Mesendoderm (in vitro differentiated cells): ENCODE results near the gene TGFBI.

Source experiments
- DNase-seq: peaks from one replicate; pipeline ENCODE4 v3.0.0; 2013
- H2AK5ac ChIP-seq: 2 replicates; pipeline ENCODE4 v1.6.1; 2013; ENCODE audit warnings: low read length, inconsistent platforms
- H2BK120ac ChIP-seq: 2 replicates; pipeline ENCODE4 v1.6.1; 2013; ENCODE audit warnings: low read depth, mild to moderate bottlenecking, low read length, moderate library complexity, mixed read lengths
- H2BK15ac ChIP-seq: replicated peaks from 2 replicates; pipeline ENCODE4 v1.6.1; 2013; ENCODE audit warnings: low read depth, mild to moderate bottlenecking, moderate library complexity
- H2BK5ac ChIP-seq: 2 replicates; pipeline ENCODE4 v1.6.1; 2013; ENCODE audit warnings: low read length, inconsistent platforms
- H3K18ac ChIP-seq: 2 replicates; pipeline ENCODE4 v1.6.1; 2013; ENCODE audit warnings: mild to moderate bottlenecking, low read length, mixed read lengths
- H3K23ac ChIP-seq: one replicate; pipeline ENCODE4 v1.6.1; 2013; ENCODE audit warnings: low read length
- H3K27ac ChIP-seq: 2 replicates; pipeline ENCODE4 v1.5.1; 2013; ENCODE audit warnings: low read depth, mild to moderate bottlenecking, inconsistent platforms, low read length, moderate library complexity
- H3K27me3 ChIP-seq: 2 replicates; pipeline ENCODE4 v1.6.1; 2013; ENCODE audit warnings: low read length, control low read depth, mild to moderate bottlenecking, inconsistent platforms; ENCODE audit not compliant: insufficient read depth, poor library complexity
- H3K36me3 ChIP-seq: 2 replicates; pipeline ENCODE4 v1.6.1; 2013; ENCODE audit warnings: low read length, inconsistent platforms; ENCODE audit not compliant: control insufficient read depth, insufficient read depth
- H3K4ac ChIP-seq: one replicate; pipeline ENCODE4 v1.6.1; 2013; ENCODE audit warnings: low read depth, mild to moderate bottlenecking, low read length, moderate library complexity
- H3K4me1 ChIP-seq: 2 replicates; pipeline ENCODE4 v1.6.1; 2013; ENCODE audit warnings: low read depth, low read length, inconsistent platforms; ENCODE audit not compliant: control insufficient read depth
- H3K4me2 ChIP-seq: 2 replicates; pipeline ENCODE4 v1.6.1; 2013; ENCODE audit warnings: low read length
- H3K4me3 ChIP-seq: 2 replicates; pipeline ENCODE4 v1.5.1; 2013; ENCODE audit warnings: mild to moderate bottlenecking, low read length
- H3K56ac ChIP-seq: one replicate; pipeline ENCODE4 v1.6.1; 2013; ENCODE audit warnings: low read length
- H3K79me1 ChIP-seq: 2 replicates; pipeline ENCODE4 v1.6.1; 2013; ENCODE audit warnings: low read length, inconsistent platforms
- H3K79me2 ChIP-seq: 2 replicates; pipeline ENCODE4 v1.6.1; 2013; ENCODE audit warnings: mild to moderate bottlenecking, low read length; ENCODE audit not compliant: control insufficient read depth, insufficient read depth
- H3K9ac ChIP-seq: 2 replicates; pipeline ENCODE4 v1.6.1; 2013; ENCODE audit warnings: low read length, inconsistent platforms
- H4K5ac ChIP-seq: one replicate; pipeline ENCODE4 v1.6.1; 2013; ENCODE audit warnings: low read length
- H4K8ac ChIP-seq: one replicate; pipeline ENCODE4 v1.6.1; 2013; ENCODE audit warnings: low read depth, mild to moderate bottlenecking, control low read depth, low read length, moderate library complexity
- WGBS: extraction: QIAGEN DNeasy Blood & Tissue Kit; methylation state at CpG from one replicate; pipeline ENCODE4 v1.1.7; 2013; ENCODE audit warnings: low lambda C conversion rate, missing lambda C conversion rate; ENCODE audit not compliant: insufficient coverage; ENCODE audit errors: extremely low coverage; 5-methylcytosine and 5-hydroxymethylcytosine counted together

TGFBI gene

DNA sequence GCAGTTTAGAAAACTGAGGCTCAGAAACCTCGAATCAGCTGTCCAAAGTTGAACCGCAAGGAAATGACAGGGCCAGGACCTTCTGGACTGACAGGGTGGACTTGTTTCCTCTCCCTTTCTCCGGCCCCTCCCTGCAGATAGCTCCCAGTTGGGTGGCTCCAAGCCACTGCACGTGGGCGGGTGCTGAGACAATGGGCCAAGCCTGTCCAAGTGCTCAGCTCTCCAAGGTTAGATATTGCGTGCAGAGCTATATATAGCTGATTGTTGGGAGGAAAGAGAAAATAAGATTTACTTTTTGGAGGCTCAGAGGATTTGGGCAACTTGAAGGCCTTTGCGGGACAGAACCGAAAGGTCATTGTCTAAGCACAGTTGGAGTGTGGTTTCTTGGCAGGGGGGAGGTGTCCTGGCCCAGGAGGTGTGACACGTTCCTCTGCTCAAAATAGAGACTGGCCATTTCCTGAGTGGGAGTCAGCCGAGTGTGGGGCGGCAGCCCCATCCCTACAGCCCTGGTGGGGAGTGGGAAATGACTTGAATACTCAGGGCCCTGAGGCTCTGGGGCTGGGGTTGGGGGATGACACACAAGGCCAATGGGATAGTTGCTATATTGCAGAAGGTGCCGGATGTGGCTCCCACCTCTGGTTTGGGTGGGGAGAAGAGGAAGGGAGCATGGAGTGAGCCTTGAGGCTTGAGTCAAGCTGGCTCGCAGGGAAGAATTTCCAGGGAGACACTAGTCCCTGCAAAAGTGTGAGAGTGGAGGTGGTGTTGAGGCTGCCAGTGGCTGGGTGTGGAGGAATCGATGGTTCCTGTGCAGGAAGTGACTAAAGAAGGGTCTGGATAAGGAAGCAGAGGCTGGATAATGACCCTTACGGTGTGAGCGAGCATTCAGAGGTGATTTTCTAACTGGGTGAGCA is 59.4 kb downstream of the TGFBI start:
- H3K79me2 ChIP-seq, result no peaks in the 10 kb centered on the region
- no peak overlapping the region for H2AK5ac ChIP-seq
- no peaks in the 10 kb centered on the region for H3K27me3 ChIP-seq
- H3K9ac ChIP-seq, result no peak overlapping the region
- no peak overlapping the region for H2BK5ac ChIP-seq
- H3K4me3 ChIP-seq, result no peak overlapping the region
- no peaks in the 10 kb centered on the region for H3K4me1 ChIP-seq
- no peak for DNase-seq
- H2BK120ac ChIP-seq, result no peak overlapping the region
- no peak overlapping the region for H4K8ac ChIP-seq
- H2BK15ac ChIP-seq, result no peak overlapping the region
- no peaks in the 10 kb centered on the region for H3K79me1 ChIP-seq
- H4K5ac ChIP-seq, result no peak overlapping the region
- no peak overlapping the region for H3K18ac ChIP-seq
- H3K36me3 ChIP-seq, result no peaks in the 10 kb centered on the region
- no peak overlapping the region for H3K4me2 ChIP-seq
- WGBS, result no CpG with 5 or more reads among the region's 16 CpGs
- no peak overlapping the region for H3K56ac ChIP-seq
- H3K4ac ChIP-seq, result no peak overlapping the region
- no peak overlapping the region for H3K23ac ChIP-seq
- H3K27ac ChIP-seq, result no peak overlapping the region

- Histone ChIP-seq H4K8ac (no peak overlapping the region), H3K23ac (no peak overlapping the region), H3K79me2 (no peaks in the 10 kb centered on the region), H2AK5ac (no peak overlapping the region), H2BK120ac (no peak overlapping the region), H3K56ac (no peak overlapping the region), H2BK15ac (no peak overlapping the region), H3K79me1 (no peaks in the 10 kb centered on the region), H3K4ac (no peak overlapping the region), H3K27ac (no peak overlapping the region), H3K36me3 (no peaks in the 10 kb centered on the region), H3K9ac (no peak overlapping the region), H3K27me3 (no peaks in the 10 kb centered on the region), H3K4me1 (no peaks in the 10 kb centered on the region), H3K4me3 (no peak overlapping the region), H3K4me2 (no peak overlapping the region), H4K5ac (no peak overlapping the region), H2BK5ac (no peak overlapping the region), H3K18ac (no peak overlapping the region)
- DNase-seq, result no peak
- WGBS, result no CpG with 5 or more reads among the region's 7 CpGs
These were observed 61.0 kb downstream of the TGFBI start for GRCh38 chr5:136089791-136090190.

GRCh38 chr5:136090319-136090718 is 61.5 kb downstream of the TGFBI start:
- no peak for DNase-seq
- Histone ChIP-seq H3K4me1 (no peaks in the 10 kb centered on the region), H3K18ac (no peak overlapping the region), H3K79me2 (no peaks in the 10 kb centered on the region), H2AK5ac (no peak overlapping the region), H3K79me1 (no peaks in the 10 kb centered on the region), H2BK15ac (no peak overlapping the region), H2BK5ac (no peak overlapping the region), H4K8ac (no peak overlapping the region), H3K36me3 (no peaks in the 10 kb centered on the region), H3K4me2 (no peak overlapping the region), H3K27ac (no peak overlapping the region), H4K5ac (no peak overlapping the region), H3K23ac (no peak overlapping the region), H3K4ac (no peak overlapping the region), H3K9ac (no peak overlapping the region), H3K4me3 (no peak overlapping the region), H3K56ac (no peak overlapping the region), H2BK120ac (no peak overlapping the region), H3K27me3 (no peaks in the 10 kb centered on the region)
- no CpG with 5 or more reads among the region's 4 CpGs for WGBS

DNA sequence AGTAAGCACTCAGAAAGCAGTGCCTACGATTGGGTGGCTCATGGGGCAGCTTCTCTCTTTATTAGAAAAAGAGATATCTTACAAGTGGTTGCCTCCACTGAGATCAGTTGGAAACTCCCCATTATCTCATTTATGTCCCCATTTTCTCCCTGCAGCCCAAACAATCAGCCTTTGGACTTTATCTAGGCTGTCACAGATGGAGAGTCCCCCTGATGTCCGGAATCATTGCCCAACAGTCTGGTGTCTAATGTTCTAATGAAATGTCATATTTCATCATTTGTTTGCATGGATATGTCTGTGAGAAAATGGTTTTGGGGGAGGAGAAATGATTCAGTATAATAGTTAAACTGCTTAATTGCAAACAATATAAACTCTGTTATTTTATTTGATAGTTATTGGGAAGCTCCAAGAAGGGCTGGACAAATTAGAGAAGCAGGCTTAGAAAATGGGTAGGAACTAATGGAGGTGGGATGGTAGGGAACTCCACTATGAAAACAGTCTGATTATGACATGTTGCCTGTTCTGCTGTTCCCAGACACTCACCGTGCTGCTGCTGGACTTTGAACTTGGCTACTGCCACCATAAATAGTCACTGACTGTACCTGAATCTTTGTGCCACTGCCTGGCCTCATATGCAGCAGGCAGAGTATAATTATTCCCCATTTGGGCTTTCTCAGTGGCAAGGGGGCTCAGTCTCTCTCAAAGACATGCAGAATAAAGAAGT is 65.6 kb downstream of the TGFBI start:
- H3K27me3 ChIP-seq, result no peaks in the 10 kb centered on the region
- H3K4me1 ChIP-seq, result peaks cover 5% of the 10 kb centered on the region
- no peak overlapping the region for H3K4me3 ChIP-seq
- no peak overlapping the region for H2AK5ac ChIP-seq
- no peak overlapping the region for H2BK15ac ChIP-seq
- no peaks in the 10 kb centered on the region for H3K79me2 ChIP-seq
- H2BK5ac ChIP-seq, result no peak overlapping the region
- no peak overlapping the region for H3K9ac ChIP-seq
- no peaks in the 10 kb centered on the region for H3K36me3 ChIP-seq
- no CpG with 5 or more reads among the region's 3 CpGs for WGBS
- DNase-seq, result no peak
- no peak overlapping the region for H3K18ac ChIP-seq
- no peak overlapping the region for H3K27ac ChIP-seq
- H3K23ac ChIP-seq, result no peak overlapping the region
- H4K8ac ChIP-seq, result no peak overlapping the region
- no peaks in the 10 kb centered on the region for H3K79me1 ChIP-seq
- no peak overlapping the region for H2BK120ac ChIP-seq
- H3K4me2 ChIP-seq, result no peak overlapping the region
- no peak overlapping the region for H4K5ac ChIP-seq
- H3K56ac ChIP-seq, result no peak overlapping the region
- no peak overlapping the region for H3K4ac ChIP-seq

- H3K9ac ChIP-seq, result no peak overlapping the region
These were observed 66.3 kb downstream of the TGFBI start for GRCh38 chr5:136094913-136095641.

More at GRCh38 chr5:136094913-136095641, 66.3 kb downstream of the TGFBI start:
- no peaks in the 10 kb centered on the region for H3K79me2 ChIP-seq
- H3K56ac ChIP-seq, result no peak overlapping the region
- H3K23ac ChIP-seq, result no peak overlapping the region
- WGBS, result no CpG with 5 or more reads among the region's 8 CpGs
- no peak overlapping the region for H2BK120ac ChIP-seq
- H3K4me1 ChIP-seq, result peaks cover 5% of the 10 kb centered on the region
- H4K5ac ChIP-seq, result no peak overlapping the region
- no peak for DNase-seq
- H2BK5ac ChIP-seq, result no peak overlapping the region
- no peak overlapping the region for H3K4me2 ChIP-seq
- no peak overlapping the region for H2BK15ac ChIP-seq
- no peak overlapping the region for H4K8ac ChIP-seq
- H3K36me3 ChIP-seq, result no peaks in the 10 kb centered on the region
- H3K79me1 ChIP-seq, result no peaks in the 10 kb centered on the region
- no peak overlapping the region for H3K4ac ChIP-seq
- no peak overlapping the region for H3K4me3 ChIP-seq
- no peaks in the 10 kb centered on the region for H3K27me3 ChIP-seq
- H2AK5ac ChIP-seq, result no peak overlapping the region
- no peak overlapping the region for H3K27ac ChIP-seq
- no peak overlapping the region for H3K18ac ChIP-seq
